ENCODE measurements around the gene MAP2K6. TPM values are rescaled to one million over a fixed set of nuclear protein-coding genes. Genes with fewer than 3 reads are reported as not detected.

Gene MAP2K6
- total and polyA plus RNA-seq, 10 of the 15 experiments (the other 5 are each of a cell fraction or from before 2014, with no cell fraction given) = 15.6 to 70.3 (median 22.9) TPM

GRCh38 chr17:69437475-69437874 is 23.0 kb downstream of the MAP2K6 start (continued):
- TF ChIP-seq BCLAF1 (IDR thresholded peaks at IDR 0.05) = no peak
- TF ChIP-seq HCFC1 (IDR thresholded peaks at IDR 0.05; ENCODE audit: low read length) = no peak
- TF ChIP-seq CREM (IDR thresholded peaks at IDR 0.05; ENCODE audit: low read depth) = no peak
- no peak for TF ChIP-seq NKRF (conservative IDR thresholded peaks at IDR 0.05)
- TF ChIP-seq SIX5 (IDR thresholded peaks at IDR 0.05; ENCODE audit: low read depth, low read length, severe bottlenecking) = no peak
- TF ChIP-seq SRF (IDR thresholded peaks at IDR 0.05; ENCODE audit: low read depth in 2 of 2, low read length in 2 of 2) = no peak

- CTCF ChIA-PET = interaction anchor here (1.0 to 1.4 kb wide), 2 partner anchors 19 to 21 kb away, joined by 3 read pairs; no protein-coding TSS in a partner anchor
- TF ChIP-seq MAX (IDR thresholded peaks at IDR 0.05; ENCODE audit: low read depth, low read length) = no peak
- no peak for TF ChIP-seq SP1 (IDR thresholded peaks at IDR 0.05; ENCODE audit: low read depth, low read length)
- TF ChIP-seq TCF7 (IDR thresholded peaks at IDR 0.05; ENCODE audit: borderline replicate concordance) = no peak
- no peak for TF ChIP-seq POU2F2 (IDR thresholded peaks at IDR 0.05; ENCODE audit: borderline replicate concordance, low read depth, low read length)
- no peak for TF ChIP-seq NR2C1 (IDR thresholded peaks at IDR 0.05)
- no peak for TF ChIP-seq HDGF (IDR thresholded peaks at IDR 0.05)
- no peak for TF ChIP-seq PKNOX1 (IDR thresholded peaks at IDR 0.05)
- TF ChIP-seq RELB (IDR thresholded peaks at IDR 0.05; ENCODE audit: low read depth) = no peak
- TF ChIP-seq TARDBP (IDR thresholded peaks at IDR 0.05; ENCODE audit: borderline replicate concordance) = no peak
- TF ChIP-seq ETV6 (conservative IDR thresholded peaks at IDR 0.05 in 1 of 2, IDR thresholded peaks at IDR 0.05 in 1 of 2; ENCODE audit: borderline replicate concordance in 1 of 2, low read depth in 1 of 2) = no peak
Observed at GRCh38 chr17:69438776-69439175, 24.3 kb downstream of the MAP2K6 start.

More at GRCh38 chr17:69438776-69439175, 24.3 kb downstream of the MAP2K6 start:
- in situ Hi-C loops (cut with MboI) (no loop called here), intact Hi-C loops (cut with micrococcal nuclease; ENCODE audit: unreplicated experiment) (no loop called here)
- whole genome bisulfite sequencing (ENCODE audit: insufficient coverage, insufficient replicate concordance, low lambda C conversion rate, missing lambda C conversion rate) = 74% methylated on average over 4 of the region's 4 CpGs
- Histone ChIP-seq H2AFZ (ENCODE audit: control insufficient read depth, low read depth, low read length) (no peak overlapping the region), H4K20me1 (ENCODE audit: control insufficient read depth, insufficient read depth) (no peaks in the 10 kb centered on the region), H3K9me3 (replicated peaks; ENCODE audit: control insufficient read depth, insufficient read depth, low read length) (peaks cover 2% of the 10 kb centered on the region; the same call in 2 of the 3 replicates), H3K4me3 (no peak overlapping the region), H3K36me3 (ENCODE audit: control insufficient read depth in 2 of 2, insufficient read depth in 2 of 2, low read length in 1 of 2) (no peaks in the 10 kb centered on the region), H3K79me2 (ENCODE audit: control insufficient read depth, insufficient read depth, low read length) (no peaks in the 10 kb centered on the region), H3K4me1 (ENCODE audit: control insufficient read depth, insufficient read depth, low read length) (no peaks in the 10 kb centered on the region), H3K4me2 (ENCODE audit: control insufficient read depth, insufficient read depth) (no peak overlapping the region), H3K27ac (ENCODE audit: control insufficient read depth, insufficient read depth) (no peak overlapping the region), H3K27me3 (replicated peaks in 1 of 2; ENCODE audit: control insufficient read depth in 2 of 2, insufficient read depth in 2 of 2, low read length in 1 of 2) (no peaks in the 10 kb centered on the region), H3K9ac (ENCODE audit: control insufficient read depth, insufficient read depth, low read length) (no peak overlapping the region)
- ChIA-PET POLR2A (no interaction called here), RAD21 (ENCODE audit: unreplicated experiment) (no interaction called here), SMC1A (ENCODE audit: uncharacterized antibody, unreplicated experiment) (interaction anchor here (1.1 kb wide), 2 partner anchors 12 to 42 kb away, joined by 3 to 4 read pairs; no protein-coding TSS in a partner anchor)
- DNase-seq (ENCODE audit: low read depth, low spot score) (no peak), ATAC-seq (no peak), FAIRE-seq (no peak)
- BruUV-seq (replicated peaks) = no TSS peak
